Endothelial cell of umbilical vein (primary cell): ENCODE results near the gene CALML5. TPM values are rescaled to one million over a fixed set of nuclear protein-coding genes. Genes with fewer than 3 reads are reported as not detected.

Experiments used
- BruUV-seq: library from RNA; stranded (reverse); fragments of 400-500 nt; replicated peaks from 2 replicates; lab custom pipeline; 2021; lab: Mats Ljungman, UMichigan
- CTCF ChIA-PET: fragments of 300-600, 350-600 bp; sonication (Branson Sonifier 250); formaldehyde crosslinking; loops from one replicate; lab custom pipeline; 2021; ENCODE audit warnings: antibody characterized with exemption, inconsistent platforms; lab: Charles Lee
- POLR2A ChIA-PET: fragments of 300-600, 350-600 bp; sonication (Branson Sonifier 250); formaldehyde crosslinking; loops from one replicate; lab custom pipeline; 2021; ENCODE audit warnings: antibody characterized with exemption, inconsistent platforms; lab: Charles Lee
- DNase-seq: peaks from one replicate; pipeline ENCODE4 v3.0.0-alpha.2; 2011; ENCODE audit warnings: low read depth, low spot score
- FAIRE-seq: peaks from 2 replicates; lab custom pipeline; 2011; peaks lifted over from hg19 to GRCh38; lab: Jason Lieb, UNC
- H2AFZ ChIP-seq: 2 replicates; pipeline ENCODE4 v1.6.0; 2012; ENCODE audit warnings: low read depth, low read length, control low read depth, inconsistent platforms
- H3K27ac ChIP-seq: 2 replicates; pipeline ENCODE4 v1.5.1; 2011; ENCODE audit warnings: low read depth, mild to moderate bottlenecking, control low read depth, low read length, moderate library complexity; ENCODE audit not compliant: insufficient read depth
- H3K27me3 ChIP-seq, 2 experiments: 2 replicates each; pipeline versions ENCODE4 v1.6.0 to v1.6.1; 2011; ENCODE audit warnings: low read length in 2 of 2, mixed read lengths in 1 of 2; ENCODE audit not compliant: control insufficient read depth in 2 of 2, insufficient read depth in 2 of 2
- H3K36me3 ChIP-seq, 2 experiments: 2 replicates in 1 of 2; 3 replicates in 1 of 2; pipeline ENCODE4 v1.5.1; 2011; ENCODE audit warnings: low read length in 2 of 2, mild to moderate bottlenecking in 1 of 2, moderate library complexity in 1 of 2; ENCODE audit not compliant: control insufficient read depth in 2 of 2, insufficient read depth in 2 of 2; ENCODE audit errors: extremely low read depth in 1 of 2
- H3K4me1 ChIP-seq: 3 replicates; pipeline ENCODE4 v1.5.1; 2011; ENCODE audit warnings: mild to moderate bottlenecking, low read length; ENCODE audit not compliant: control insufficient read depth, insufficient read depth; ENCODE audit errors: extremely low read depth
- H3K4me2 ChIP-seq: 2 replicates; pipeline ENCODE4 v1.6.1; 2011; ENCODE audit warnings: low read length, control low read depth, mixed read lengths; ENCODE audit not compliant: insufficient read depth
- H3K4me3 ChIP-seq, 3 experiments: fragments of 200-600 bp in 1 of 3; sonication (generic), shearing (Covaris generic) in 1 of 3; replicated peaks in 1 of 3; 2 replicates each; pipeline ENCODE4 v1.5.1; 2011 to 2016; ENCODE audit warnings: control low read depth in 3 of 3, low read length in 3 of 3, mild to moderate bottlenecking in 2 of 3, inconsistent platforms in 1 of 3, low read depth in 1 of 3, moderate library complexity in 1 of 3; ENCODE audit not compliant: insufficient read depth in 1 of 3
- H3K79me2 ChIP-seq: 2 replicates; pipeline ENCODE4 v1.6.0; 2012; ENCODE audit warnings: low read length, inconsistent platforms; ENCODE audit not compliant: control insufficient read depth, insufficient read depth
- H3K9ac ChIP-seq: replicated peaks from 2 replicates; pipeline ENCODE3; 2011; ENCODE audit warnings: low read length, control low read depth; ENCODE audit not compliant: insufficient read depth; ENCODE audit errors: extremely low read depth
- H3K9me1 ChIP-seq: replicated peaks from 3 replicates; pipeline ENCODE4 v1.6.0; 2011; ENCODE audit warnings: mild to moderate bottlenecking, low read length; ENCODE audit not compliant: control insufficient read depth, insufficient read depth; ENCODE audit errors: extremely low read depth
- H3K9me3 ChIP-seq: replicated peaks from 2 replicates; pipeline ENCODE4 v1.5.1; 2012; ENCODE audit warnings: low read length, inconsistent platforms; ENCODE audit not compliant: control insufficient read depth, insufficient read depth
- H4K20me1 ChIP-seq: replicated peaks from 2 replicates; pipeline ENCODE3; 2011; ENCODE audit warnings: mild to moderate bottlenecking, low read length; ENCODE audit not compliant: control insufficient read depth, insufficient read depth; ENCODE audit errors: extremely low read depth
- EZH2 ChIP-seq: IDR thresholded peaks from 2 replicates; pipeline ENCODE4 v1.6.1; 2012; ENCODE audit warnings: borderline replicate concordance, low read depth, mild to moderate bottlenecking, moderate library complexity, low read length, inconsistent platforms; ENCODE audit not compliant: severe bottlenecking
- FOS ChIP-seq: IDR thresholded peaks from 2 replicates; pipeline ENCODE4 v1.6.1; 2011; ENCODE audit warnings: mild to moderate bottlenecking, low read length, moderate library complexity, borderline replicate concordance; ENCODE audit not compliant: insufficient read depth
- GATA2 ChIP-seq: IDR thresholded peaks from 2 replicates; pipeline ENCODE4 v1.7.0; 2011; ENCODE audit warnings: low read depth, mild to moderate bottlenecking, moderate library complexity, mixed read lengths, low read length; ENCODE audit not compliant: insufficient read length, insufficient read depth
- JUN ChIP-seq: IDR thresholded peaks from 2 replicates; pipeline ENCODE4 v1.6.1; 2011; ENCODE audit warnings: borderline replicate concordance, low read depth; ENCODE audit not compliant: insufficient read length, insufficient read depth
- MYC ChIP-seq: IDR thresholded peaks from one replicate; pipeline ENCODE4 v1.6.1; 2011; ENCODE audit warnings: mild to moderate bottlenecking, low read depth, low read length
- POLR2A ChIP-seq: IDR thresholded peaks from 2 replicates; pipeline ENCODE4 v1.6.1; 2012; ENCODE audit warnings: low read depth, mild to moderate bottlenecking, control low read depth, low read length
- POLR2AphosphoS5 ChIP-seq: IDR thresholded peaks from 2 replicates; pipeline ENCODE4 v1.6.1; 2012; ENCODE audit warnings: low read depth, mild to moderate bottlenecking, control low read depth, low read length, moderate library complexity; ENCODE audit not compliant: insufficient read depth
- dilution Hi-C: fragments of 300-500 bp; cut with MboI; formaldehyde crosslinking; loops from one replicate; pipeline ENCODE4 v1.15.0; 2019; ENCODE audit warnings: low sequenced_read_pairs; ENCODE audit not compliant: extremely low pct_ligation_motif_present
- intact Hi-C: fragments of 100-400 bp; cut with micrococcal nuclease; formaldehyde crosslinking; loops from one replicate; pipeline ENCODE4 v1.10.0; 2022
- polyA plus RNA-seq, 4 experiments: library from polyadenylated mRNA; depleted of rRNA in 3 of 4; stranded (reverse) in 3 of 4; unstranded in 1 of 4; fragments of >200 nt; gene quantifications; 2 replicates each; pipeline versions ENCODE4 v1.2.1 to v1.2.3, GENCODE V29; 2011 to 2012; ENCODE audit warnings: missing spikeins in 1 of 4
- total RNA-seq: library from RNA; stranded (reverse); gene quantifications from 2 replicates; pipeline ENCODE4 v1.2.3, GENCODE V29; 2021
- TF ChIP-seq, protein P1 (sequence below), 2 donors: IDR thresholded peaks; 1 replicate in 1 of 2; 2 replicates in 1 of 2; pipeline ENCODE4 v1.5.1; 2011; ENCODE audit warnings: low read length in 2 of 2, mild to moderate bottlenecking in 2 of 2, moderate library complexity in 2 of 2, control low read depth in 1 of 2, inconsistent platforms in 1 of 2, low read depth in 1 of 2; ENCODE audit not compliant: insufficient read depth in 1 of 2; ENCODE audit errors: extremely low read depth in 1 of 2
- TF ChIP-seq, protein P2 (sequence below): IDR thresholded peaks from 2 replicates; pipeline ENCODE4 v1.6.1; 2011; ENCODE audit not compliant: insufficient read depth, insufficient read length

Gene CALML5
- total and polyA plus RNA-seq, 2 donors (not counting 3 experiments of a cell fraction or from before 2014, with no cell fraction given): not detected

DNA sequence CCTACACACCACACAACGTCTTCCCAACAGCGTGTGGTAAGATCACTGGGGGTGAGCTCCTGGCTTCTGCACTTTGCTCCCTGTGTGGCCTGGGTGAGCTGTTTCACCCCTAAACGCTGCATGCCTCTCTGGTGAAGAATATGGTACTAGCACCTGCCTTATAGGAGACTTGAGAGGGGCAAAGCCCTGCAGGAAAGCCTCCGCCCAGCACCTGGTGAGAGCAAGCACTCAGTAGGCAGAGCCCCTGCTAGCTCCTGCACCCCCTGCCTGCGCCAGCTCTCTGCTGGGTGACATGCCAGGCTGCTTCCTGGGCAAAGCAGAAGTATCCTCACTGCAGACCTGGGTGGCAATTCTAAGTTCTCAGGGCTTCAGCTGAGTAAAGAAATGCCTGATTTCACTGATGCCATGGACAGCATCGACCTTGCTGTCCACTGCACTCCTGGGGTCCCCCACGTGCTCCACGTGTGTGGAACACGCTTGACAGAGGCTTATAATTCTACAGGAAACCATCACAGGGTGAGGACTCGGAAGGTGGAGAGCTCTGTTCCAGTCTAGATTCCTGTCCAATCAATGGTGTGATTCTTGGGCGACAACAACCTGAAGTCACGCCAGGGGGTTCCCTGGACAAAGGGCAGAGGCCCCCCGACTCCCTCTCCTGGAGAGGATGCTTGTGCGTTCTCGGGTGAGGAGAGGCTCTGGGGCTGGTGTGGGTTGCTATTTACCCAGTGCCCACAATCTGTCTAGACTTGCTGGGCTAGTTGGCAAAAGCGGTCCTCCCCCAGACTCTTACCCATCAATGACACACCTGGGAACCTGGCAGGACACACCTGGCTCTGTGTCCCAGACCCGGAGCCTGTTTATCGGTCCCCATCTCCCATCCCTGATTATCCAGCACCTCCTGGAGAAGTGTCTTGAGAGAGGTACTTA lies 5.0 kb upstream of the CALML5 start:
- DNase-seq (no peak), FAIRE-seq (no peak)
- no peaks in the 10 kb centered on the region for H3K36me3 ChIP-seq
- ChIA-PET CTCF (interaction anchor here (1.1 kb wide), 1 partner anchor 10 kb away, joined by 3 read pairs; no protein-coding TSS in a partner anchor), POLR2A (no interaction called here)
- H4K20me1 ChIP-seq: no peaks in the 10 kb centered on the region
- no peaks in the 10 kb centered on the region for H3K9me1 ChIP-seq
- no peaks in the 10 kb centered on the region for H3K9me3 ChIP-seq
- intact Hi-C loops (no loop called here), dilution Hi-C loops (no loop called here)
- H3K27me3 ChIP-seq: peaks cover 1 to 2% of the 10 kb centered on the region in 2 experiments
- no peaks in the 10 kb centered on the region for H3K4me1 ChIP-seq
- H2AFZ ChIP-seq: no peak overlapping the region
- H3K9ac ChIP-seq: no peak overlapping the region
- BruUV-seq: no TSS peak
- H3K27ac ChIP-seq: no peak overlapping the region
- no peaks in the 10 kb centered on the region for H3K79me2 ChIP-seq
- no peak overlapping the region for H3K4me2 ChIP-seq
- TF ChIP-seq, protein P1, sequence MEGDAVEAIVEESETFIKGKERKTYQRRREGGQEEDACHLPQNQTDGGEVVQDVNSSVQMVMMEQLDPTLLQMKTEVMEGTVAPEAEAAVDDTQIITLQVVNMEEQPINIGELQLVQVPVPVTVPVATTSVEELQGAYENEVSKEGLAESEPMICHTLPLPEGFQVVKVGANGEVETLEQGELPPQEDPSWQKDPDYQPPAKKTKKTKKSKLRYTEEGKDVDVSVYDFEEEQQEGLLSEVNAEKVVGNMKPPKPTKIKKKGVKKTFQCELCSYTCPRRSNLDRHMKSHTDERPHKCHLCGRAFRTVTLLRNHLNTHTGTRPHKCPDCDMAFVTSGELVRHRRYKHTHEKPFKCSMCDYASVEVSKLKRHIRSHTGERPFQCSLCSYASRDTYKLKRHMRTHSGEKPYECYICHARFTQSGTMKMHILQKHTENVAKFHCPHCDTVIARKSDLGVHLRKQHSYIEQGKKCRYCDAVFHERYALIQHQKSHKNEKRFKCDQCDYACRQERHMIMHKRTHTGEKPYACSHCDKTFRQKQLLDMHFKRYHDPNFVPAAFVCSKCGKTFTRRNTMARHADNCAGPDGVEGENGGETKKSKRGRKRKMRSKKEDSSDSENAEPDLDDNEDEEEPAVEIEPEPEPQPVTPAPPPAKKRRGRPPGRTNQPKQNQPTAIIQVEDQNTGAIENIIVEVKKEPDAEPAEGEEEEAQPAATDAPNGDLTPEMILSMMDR (IDR thresholded peaks at IDR 0.05; ENCODE audit: extremely low read depth in 1 of 2, insufficient read depth in 1 of 2, low read depth in 1 of 2, low read length in 2 of 2): no peak
- TF ChIP-seq, protein P2, sequence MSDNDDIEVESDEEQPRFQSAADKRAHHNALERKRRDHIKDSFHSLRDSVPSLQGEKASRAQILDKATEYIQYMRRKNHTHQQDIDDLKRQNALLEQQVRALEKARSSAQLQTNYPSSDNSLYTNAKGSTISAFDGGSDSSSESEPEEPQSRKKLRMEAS: no peak
- TF ChIP-seq GATA2 (no peak), MYC (no peak), EZH2 (no peak), FOS (no peak), POLR2AphosphoS5 (no peak), POLR2A (no peak), JUN (no peak)
- H3K4me3 ChIP-seq: no peak overlapping the region
